Retinal pigment epithelial cell (primary cell): ENCODE measurements around the gene ITGAV.

Experiments used
- DNase-seq: peaks from one replicate; pipeline ENCODE4 v3.0.0-alpha.2; 2010; ENCODE audit warnings: low read depth
- H3K4me3 ChIP-seq: 2 replicates; pipeline ENCODE4 v1.5.1; 2011; ENCODE audit warnings: mild to moderate bottlenecking, low read length, control low read depth, moderate library complexity
- TF ChIP-seq, protein P1 (sequence below): conservative IDR thresholded peaks from 2 replicates; pipeline ENCODE4 v1.5.1; 2011; ENCODE audit warnings: low read depth, low read length, control low read depth, inconsistent platforms

Gene ITGAV

GRCh38 chr2:186573531-186573930 lies 16.3 kb upstream of the ITGAV start:
- TF ChIP-seq, protein P1, sequence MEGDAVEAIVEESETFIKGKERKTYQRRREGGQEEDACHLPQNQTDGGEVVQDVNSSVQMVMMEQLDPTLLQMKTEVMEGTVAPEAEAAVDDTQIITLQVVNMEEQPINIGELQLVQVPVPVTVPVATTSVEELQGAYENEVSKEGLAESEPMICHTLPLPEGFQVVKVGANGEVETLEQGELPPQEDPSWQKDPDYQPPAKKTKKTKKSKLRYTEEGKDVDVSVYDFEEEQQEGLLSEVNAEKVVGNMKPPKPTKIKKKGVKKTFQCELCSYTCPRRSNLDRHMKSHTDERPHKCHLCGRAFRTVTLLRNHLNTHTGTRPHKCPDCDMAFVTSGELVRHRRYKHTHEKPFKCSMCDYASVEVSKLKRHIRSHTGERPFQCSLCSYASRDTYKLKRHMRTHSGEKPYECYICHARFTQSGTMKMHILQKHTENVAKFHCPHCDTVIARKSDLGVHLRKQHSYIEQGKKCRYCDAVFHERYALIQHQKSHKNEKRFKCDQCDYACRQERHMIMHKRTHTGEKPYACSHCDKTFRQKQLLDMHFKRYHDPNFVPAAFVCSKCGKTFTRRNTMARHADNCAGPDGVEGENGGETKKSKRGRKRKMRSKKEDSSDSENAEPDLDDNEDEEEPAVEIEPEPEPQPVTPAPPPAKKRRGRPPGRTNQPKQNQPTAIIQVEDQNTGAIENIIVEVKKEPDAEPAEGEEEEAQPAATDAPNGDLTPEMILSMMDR = no peak
- no peak overlapping the region for H3K4me3 ChIP-seq
- DNase-seq = no peak

- H3K4me3 ChIP-seq = no peak overlapping the region
- TF ChIP-seq, protein P1 = no peak
- DNase-seq = peak; percentile 99
These were observed 14.6 kb upstream of the ITGAV start for GRCh38 chr2:186575302-186575701.

- no peak for DNase-seq
- TF ChIP-seq, protein P1 = no peak
- H3K4me3 ChIP-seq = no peak overlapping the region
These were observed 14.0 kb upstream of the ITGAV start for GRCh38 chr2:186575856-186576255.

GRCh38 chr2:186576614-186577013 lies 13.2 kb upstream of the ITGAV start:
- TF ChIP-seq, protein P1 = no peak
- DNase-seq = no peak
- H3K4me3 ChIP-seq = no peak overlapping the region

DNA sequence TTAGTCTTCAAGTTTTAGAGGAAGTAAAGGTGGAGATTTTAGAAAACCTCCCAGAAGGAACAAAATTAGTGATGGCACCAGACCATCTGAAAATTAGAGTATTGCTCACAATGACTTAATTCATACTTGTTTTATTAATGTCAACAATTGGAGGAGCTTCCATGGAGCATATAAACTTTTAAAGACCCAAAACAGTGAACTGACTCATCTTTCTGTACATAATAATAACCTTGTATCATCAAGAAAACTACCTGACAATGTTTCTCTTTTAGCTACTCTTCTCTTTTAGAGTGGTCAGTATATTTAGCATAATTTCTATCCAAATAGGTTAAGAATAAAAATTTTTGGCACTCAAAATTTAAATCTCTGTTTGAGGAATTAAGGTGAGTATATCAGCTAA lies 7.2 kb upstream of the ITGAV start:
- no peak overlapping the region for H3K4me3 ChIP-seq
- no peak for DNase-seq
- TF ChIP-seq, protein P1 = no peak

DNA sequence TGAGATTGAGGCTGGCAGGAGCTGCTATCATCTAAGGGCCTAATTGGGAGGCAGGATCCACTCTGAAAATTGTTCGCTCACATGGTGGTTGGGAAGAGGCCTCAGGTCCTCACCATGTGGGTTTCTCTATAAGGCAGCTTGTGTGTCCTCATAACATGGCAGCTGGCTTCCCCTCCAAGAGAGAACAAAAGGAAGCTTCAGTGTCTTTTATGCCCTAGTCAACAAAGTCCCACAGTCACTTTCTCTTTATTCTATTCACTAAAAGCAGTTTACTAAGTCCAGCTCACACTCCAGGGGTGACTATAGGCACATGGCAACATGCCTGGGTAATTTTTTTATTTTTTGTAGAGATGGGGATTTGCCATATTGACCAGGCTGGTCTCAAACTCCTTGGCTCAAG lies 5.8 kb upstream of the ITGAV start:
- H3K4me3 ChIP-seq = no peak overlapping the region
- DNase-seq = no peak
- TF ChIP-seq, protein P1 = no peak

- no peak for DNase-seq
- TF ChIP-seq, protein P1 = no peak
- H3K4me3 ChIP-seq = peak overlapping the region; percentile 2
These were observed 1.4 kb upstream of the ITGAV start for GRCh38 chr2:186588421-186588820.
